ENCODE measurements around the gene NUCB2. TPM values are rescaled to one million over a fixed set of nuclear protein-coding genes. Genes with fewer than 3 reads are reported as not detected.

The NUCB2 gene
- total and polyA plus RNA-seq, 2 of the 13 experiments (the other 11 are each of a cell fraction or from before 2014, with no cell fraction given), result 54.2 to 82.4 TPM

- TF ChIP-seq TFDP2 (CRISPR knock-in tag; IDR thresholded peaks at IDR 0.05) (no peak), ZNF614 (CRISPR knock-in tag; IDR thresholded peaks at IDR 0.05; ENCODE audit: borderline replicate concordance) (no peak), FOXO4 (CRISPR knock-in tag; conservative IDR thresholded peaks at IDR 0.05) (no peak), DR1 (CRISPR knock-in tag; IDR thresholded peaks at IDR 0.05) (no peak), ATF7 (IDR thresholded peaks at IDR 0.05) (no peak), ATF7 (CRISPR knock-in tag; IDR thresholded peaks at IDR 0.05) (no peak)
Observed at GRCh38 chr11:17294033-17294432, 17.5 kb downstream of the NUCB2 start (continued).

GRCh38 chr11:17296852-17297559, 20.5 kb downstream of the NUCB2 start:
- in situ Hi-C loops (cut with HindIII; ENCODE audit: extremely low pct_ligation_motif_present, low pct_unique_long_range_greater_than_20kb) (no loop called here), intact Hi-C loops (cut with micrococcal nuclease; ENCODE audit: unreplicated experiment) (no loop called here)
- ATAC-seq (no peak), DNase-seq (ENCODE audit: low spot score) (no peak), FAIRE-seq (no peak)
- H3K9ac ChIP-seq (ENCODE audit: insufficient read depth, low read depth, low read length), result no peak overlapping the region
- H3K4me3 ChIP-seq (replicated peaks in 1 of 3; ENCODE audit: insufficient read depth in 1 of 3, low read depth in 2 of 3, low read length in 3 of 3), result no peak overlapping the region
- no peak overlapping the region for H2AFZ ChIP-seq (ENCODE audit: low read length)
- TF ChIP-seq ZNF761 (CRISPR knock-in tag; conservative IDR thresholded peaks at IDR 0.05) (no peak), MTF1 (CRISPR knock-in tag; IDR thresholded peaks at IDR 0.05) (no peak), ZNF282 (IDR thresholded peaks at IDR 0.05; ENCODE audit: partially characterized antibody) (no peak), ZNF207 (IDR thresholded peaks at IDR 0.05; ENCODE audit: borderline replicate concordance) (no peak), KLF12 (CRISPR knock-in tag; IDR thresholded peaks at IDR 0.05; ENCODE audit: borderline replicate concordance) (no peak), NRL (CRISPR knock-in tag; IDR thresholded peaks at IDR 0.05; ENCODE audit: borderline replicate concordance) (no peak), KAT8 (CRISPR knock-in tag; IDR thresholded peaks at IDR 0.05) (no peak), SRF (IDR thresholded peaks at IDR 0.05; ENCODE audit: low read depth, low read length) (no peak), RFXANK (CRISPR knock-in tag; IDR thresholded peaks at IDR 0.05) (no peak), IRF9 (CRISPR knock-in tag; IDR thresholded peaks at IDR 0.05; ENCODE audit: borderline replicate concordance) (no peak), ZNF619 (CRISPR knock-in tag; IDR thresholded peaks at IDR 0.05) (no peak)
- no peak overlapping the region for H3K27ac ChIP-seq (ENCODE audit: extremely low read length, insufficient read depth, low read length)
- WGBS (ENCODE audit: low lambda C conversion rate), result 91% methylated on average over 6 of the region's 6 CpGs
- H3K4me2 ChIP-seq (ENCODE audit: low read depth, low read length), result no peak overlapping the region
- H3K27me3 ChIP-seq (ENCODE audit: control insufficient read depth in 1 of 2, insufficient read depth in 2 of 2, low read length in 2 of 2), result no peaks in the 10 kb centered on the region
- H3K9me3 ChIP-seq (ENCODE audit: low read length), result no peaks in the 10 kb centered on the region
- peaks cover 0 to 2% of the 10 kb centered on the region in 2 experiments; a peak in 1 of 5 replicates for H3K36me3 ChIP-seq (replicated peaks in 1 of 2; ENCODE audit: control insufficient read depth in 1 of 2, insufficient read depth in 2 of 2, low read length in 2 of 2)
- no peaks in the 10 kb centered on the region for H4K20me1 ChIP-seq (ENCODE audit: insufficient read depth, low read length)
- no TSS peak for BruUV-seq (replicated peaks)
- ChIA-PET CTCF (ENCODE audit: low intra/inter-chr PET ratio, low total read pairs) (no interaction called here), POLR2A (no interaction called here)
- no peaks in the 10 kb centered on the region for H3K79me2 ChIP-seq (ENCODE audit: insufficient read depth, low read length)
- peaks cover 12% of the 10 kb centered on the region; the same call in 1 of the 2 replicates for H3K4me1 ChIP-seq (ENCODE audit: insufficient read depth, low read length)
